ENCODE measurements around the gene PTPRD. TPM values are rescaled to one million over a fixed set of nuclear protein-coding genes. Genes with fewer than 3 reads are reported as not detected.

Gene PTPRD
- total RNA-seq = 15.6 TPM
- long read RNA-seq, partial matches to known transcripts = 0 of 1 reads
- long read RNA-seq, other reads (novel, unspliced or antisense) = 1 of 1 reads

- H3K36me3 ChIP-seq = no peaks in the 10 kb centered on the region
- intact Hi-C loops (cut with micrococcal nuclease) = no loop called here
- no peak for TF ChIP-seq CTCF (IDR thresholded peaks at IDR 0.05; ENCODE audit: borderline replicate concordance)
- peaks cover 83% of the 10 kb centered on the region for H3K27me3 ChIP-seq (ENCODE audit: low read depth)
- H3K9me3 ChIP-seq (replicated peaks) = no peaks in the 10 kb centered on the region
- peak within 1 kb of the TSS; percentile 62 for H3K4me3 ChIP-seq
- DNase-seq = no peak
- H3K4me1 ChIP-seq = peaks cover 14% of the 10 kb centered on the region
- H3K27ac ChIP-seq (replicated peaks) = no peak within 1 kb of the TSS
These were observed at the start of gene PTPRD for GRCh38 chr9:10612641-10613398. Gene PTPRD (minus strand): TSS chr9:10613002.

- H3K27ac ChIP-seq (replicated peaks) = no peak overlapping the region
- peaks cover 4% of the 10 kb centered on the region for H3K9me3 ChIP-seq (replicated peaks)
- H3K4me3 ChIP-seq = no peak overlapping the region
- intact Hi-C loops (cut with micrococcal nuclease) = no loop called here
- no peaks in the 10 kb centered on the region for H3K36me3 ChIP-seq
- no peak for DNase-seq
- no peak for TF ChIP-seq CTCF (IDR thresholded peaks at IDR 0.05; ENCODE audit: borderline replicate concordance)
- H3K27me3 ChIP-seq (ENCODE audit: low read depth) = no peaks in the 10 kb centered on the region
- no peaks in the 10 kb centered on the region for H3K4me1 ChIP-seq
These were observed 49.2 kb upstream of the PTPRD start for GRCh38 chr9:10661994-10662393.

GRCh38 chr9:10661376-10661775 lies 48.6 kb upstream of the PTPRD start:
- Histone ChIP-seq H3K27ac (replicated peaks) (no peak overlapping the region), H3K27me3 (ENCODE audit: low read depth) (no peaks in the 10 kb centered on the region), H3K4me1 (no peaks in the 10 kb centered on the region), H3K9me3 (replicated peaks) (peaks cover 4% of the 10 kb centered on the region), H3K36me3 (no peaks in the 10 kb centered on the region), H3K4me3 (no peak overlapping the region)
- DNase-seq = no peak
- TF ChIP-seq CTCF (IDR thresholded peaks at IDR 0.05; ENCODE audit: borderline replicate concordance) = no peak
- intact Hi-C loops (cut with micrococcal nuclease) = no loop called here

- TF ChIP-seq CTCF (IDR thresholded peaks at IDR 0.05; ENCODE audit: borderline replicate concordance) = no peak
- H3K27ac ChIP-seq (replicated peaks) = no peak overlapping the region
- no peak for DNase-seq
- H3K36me3 ChIP-seq = no peaks in the 10 kb centered on the region
- H3K4me1 ChIP-seq = no peaks in the 10 kb centered on the region
- intact Hi-C loops (cut with micrococcal nuclease) = no loop called here
- H3K9me3 ChIP-seq (replicated peaks) = peaks cover 52% of the 10 kb centered on the region
- H3K4me3 ChIP-seq = no peak overlapping the region
- no peaks in the 10 kb centered on the region for H3K27me3 ChIP-seq (ENCODE audit: low read depth)
These were observed 38.2 kb upstream of the PTPRD start for GRCh38 chr9:10651012-10651411.

GRCh38 chr9:10649076-10649475 lies 36.3 kb upstream of the PTPRD start:
- Histone ChIP-seq H3K9me3 (replicated peaks) (peaks cover 40% of the 10 kb centered on the region), H3K4me3 (no peak overlapping the region), H3K27ac (replicated peaks) (no peak overlapping the region), H3K36me3 (no peaks in the 10 kb centered on the region), H3K4me1 (no peaks in the 10 kb centered on the region), H3K27me3 (ENCODE audit: low read depth) (no peaks in the 10 kb centered on the region)
- no peak for DNase-seq
- TF ChIP-seq CTCF (IDR thresholded peaks at IDR 0.05; ENCODE audit: borderline replicate concordance) = no peak
- intact Hi-C loops (cut with micrococcal nuclease) = no loop called here
